Spinal cord (tissue), 10 donors: ENCODE results near the gene CFAP100. TPM values are rescaled to one million over a fixed set of nuclear protein-coding genes. Genes with fewer than 3 reads are reported as not detected.

Experiments
- DNase-seq, 6 donors: peaks; one replicate each; pipeline versions ENCODE4 v3.0.0 to v3.0.0-alpha.2; 2013 to 2015; ENCODE audit warnings: low spot score in 6 of 6, low read depth in 4 of 6
- H3K27ac ChIP-seq: one replicate; pipeline ENCODE4 v1.5.1; 2013; ENCODE audit warnings: low read depth, low read length, control low read depth
- H3K27me3 ChIP-seq: one replicate; pipeline ENCODE4 v1.6.1; 2013; ENCODE audit warnings: low read length; ENCODE audit not compliant: control insufficient read depth, insufficient read depth
- H3K36me3 ChIP-seq: one replicate; pipeline ENCODE4 v1.6.1; 2013; ENCODE audit warnings: low read length; ENCODE audit not compliant: control insufficient read depth, insufficient read depth
- H3K4me1 ChIP-seq: one replicate; pipeline ENCODE4 v1.6.1; 2013; ENCODE audit warnings: low read length; ENCODE audit not compliant: control insufficient read depth, insufficient read depth
- H3K4me3 ChIP-seq: one replicate; pipeline ENCODE4 v1.5.1; 2013; ENCODE audit warnings: low read depth, low read length, control low read depth
- H3K9me3 ChIP-seq: one replicate; pipeline ENCODE4 v1.6.1; 2013; ENCODE audit warnings: low read length; ENCODE audit not compliant: control insufficient read depth, insufficient read depth
- WGBS: methylation state at CpG from one replicate; pipeline ENCODE4 v1.1.5; 2013; ENCODE audit warnings: missing lambda C conversion rate; ENCODE audit not compliant: insufficient coverage; 5-methylcytosine and 5-hydroxymethylcytosine counted together
- polyA plus RNA-seq, 2 donors: library from polyadenylated mRNA; unstranded; fragments of 120-200 nt; gene quantifications; one replicate each; pipeline ENCODE4 v1.2.1, GENCODE V29; 2013; ENCODE audit not compliant: insufficient read length in 2 of 2
- total RNA-seq, 2 donors: library from RNA; depleted of rRNA in 1 of 2; stranded (reverse); fragments of 120-200 nt in 1 of 2; fragments of >200 nt in 1 of 2; gene quantifications; one replicate each; pipeline versions ENCODE4 v1.2.3 to v1.2.4, GENCODE V29; 2013 to 2014
- donor health status: healthy.

Gene CFAP100
- total and polyA plus RNA-seq, 4 donors, result 2.2 to 16.6 (median 14.4) TPM

- Histone ChIP-seq H3K27ac (no peak overlapping the region), H3K36me3 (no peaks in the 10 kb centered on the region), H3K27me3 (no peaks in the 10 kb centered on the region), H3K4me1 (peaks cover 28% of the 10 kb centered on the region), H3K9me3 (no peaks in the 10 kb centered on the region), H3K4me3 (no peak overlapping the region)
- 98% methylated on average over 6 of the region's 15 CpGs for WGBS
- DNase-seq, result no peak
Observed at GRCh38 chr3:126390201-126390600, 4.5 kb upstream of the CFAP100 start.

GRCh38 chr3:126390751-126391150, 4.0 kb upstream of the CFAP100 start:
- no peak for DNase-seq
- no peaks in the 10 kb centered on the region for H3K9me3 ChIP-seq
- H3K36me3 ChIP-seq, result no peaks in the 10 kb centered on the region
- no peaks in the 10 kb centered on the region for H3K27me3 ChIP-seq
- no peak overlapping the region for H3K4me3 ChIP-seq
- WGBS, result 87% methylated on average over 4 of the region's 4 CpGs
- H3K4me1 ChIP-seq, result peaks cover 32% of the 10 kb centered on the region
- H3K27ac ChIP-seq, result no peak overlapping the region

GRCh38 chr3:126391631-126392030, 3.1 kb upstream of the CFAP100 start:
- peaks cover 37% of the 10 kb centered on the region for H3K4me1 ChIP-seq
- 50% methylated on average over 1 of the region's 1 CpG for WGBS
- H3K27ac ChIP-seq, result no peak overlapping the region
- no peak overlapping the region for H3K4me3 ChIP-seq
- H3K36me3 ChIP-seq, result no peaks in the 10 kb centered on the region
- no peaks in the 10 kb centered on the region for H3K9me3 ChIP-seq
- no peaks in the 10 kb centered on the region for H3K27me3 ChIP-seq
- DNase-seq, result no peak

- Histone ChIP-seq H3K4me1 (peaks cover 37% of the 10 kb centered on the region), H3K9me3 (no peaks in the 10 kb centered on the region), H3K36me3 (no peaks in the 10 kb centered on the region), H3K27me3 (no peaks in the 10 kb centered on the region), H3K4me3 (no peak overlapping the region), H3K27ac (no peak overlapping the region)
- 87% methylated on average over 11 of the region's 12 CpGs for WGBS
- no peak for DNase-seq
Observed at GRCh38 chr3:126392246-126392645, 2.5 kb upstream of the CFAP100 start.

GRCh38 chr3:126393563-126393962, 1.1 kb upstream of the CFAP100 start:
- no peak for DNase-seq
- peaks cover 12% of the 10 kb centered on the region for H3K36me3 ChIP-seq
- no peak overlapping the region for H3K27ac ChIP-seq
- no peaks in the 10 kb centered on the region for H3K9me3 ChIP-seq
- WGBS, result 100% methylated on average over 3 of the region's 4 CpGs
- peaks cover 45% of the 10 kb centered on the region for H3K4me1 ChIP-seq
- no peaks in the 10 kb centered on the region for H3K27me3 ChIP-seq
- H3K4me3 ChIP-seq, result no peak overlapping the region

GRCh38 chr3:126394977-126395321, 240 bp downstream of the CFAP100 start:
- 2% methylated on average over 30 of the region's 30 CpGs for WGBS
- no peaks in the 10 kb centered on the region for H3K27me3 ChIP-seq
- peak overlapping the region; percentile 29 for H3K4me3 ChIP-seq

GRCh38 chr3:126395846-126396513, 1.3 kb downstream of the CFAP100 start:
- no peak overlapping the region for H3K27ac ChIP-seq
- H3K27me3 ChIP-seq, result no peaks in the 10 kb centered on the region
- 90% methylated on average over 6 of the region's 6 CpGs for WGBS
- no peak overlapping the region for H3K4me3 ChIP-seq
- no peaks in the 10 kb centered on the region for H3K9me3 ChIP-seq
- no peak for DNase-seq
- peaks cover 33% of the 10 kb centered on the region for H3K4me1 ChIP-seq
- peaks cover 13% of the 10 kb centered on the region for H3K36me3 ChIP-seq

More at GRCh38 chr3:126394977-126395321, 240 bp downstream of the CFAP100 start:
- DNase-seq, result no peak
- peak overlapping the region; percentile 27 for H3K27ac ChIP-seq
- H3K36me3 ChIP-seq, result peaks cover 13% of the 10 kb centered on the region
- H3K9me3 ChIP-seq, result no peaks in the 10 kb centered on the region
- H3K4me1 ChIP-seq, result peaks cover 33% of the 10 kb centered on the region

- Histone ChIP-seq H3K9me3 (no peaks in the 10 kb centered on the region), H3K4me3 (no peak overlapping the region), H3K27me3 (no peaks in the 10 kb centered on the region), H3K27ac (no peak overlapping the region), H3K36me3 (peaks cover 13% of the 10 kb centered on the region), H3K4me1 (peaks cover 33% of the 10 kb centered on the region)
- WGBS, result 90% methylated on average over 3 of the region's 5 CpGs
- DNase-seq, result no peak
Observed at GRCh38 chr3:126396536-126396935, 1.8 kb downstream of the CFAP100 start.

- Histone ChIP-seq H3K4me3 (no peak overlapping the region), H3K4me1 (peaks cover 33% of the 10 kb centered on the region), H3K27ac (no peak overlapping the region), H3K9me3 (no peaks in the 10 kb centered on the region), H3K27me3 (no peaks in the 10 kb centered on the region), H3K36me3 (peaks cover 21% of the 10 kb centered on the region)
- WGBS, result 82% methylated on average over 7 of the region's 13 CpGs
- no peak for DNase-seq
Observed at GRCh38 chr3:126397610-126398422, 3.1 kb downstream of the CFAP100 start.
